Measurements from ENCODE around the gene TCF7. TPM values are rescaled to one million over a fixed set of nuclear protein-coding genes. Genes with fewer than 3 reads are reported as not detected.

Gene TCF7
- total RNA-seq, 1 experiment from 2014 or later, result 36.5 TPM

DNA sequence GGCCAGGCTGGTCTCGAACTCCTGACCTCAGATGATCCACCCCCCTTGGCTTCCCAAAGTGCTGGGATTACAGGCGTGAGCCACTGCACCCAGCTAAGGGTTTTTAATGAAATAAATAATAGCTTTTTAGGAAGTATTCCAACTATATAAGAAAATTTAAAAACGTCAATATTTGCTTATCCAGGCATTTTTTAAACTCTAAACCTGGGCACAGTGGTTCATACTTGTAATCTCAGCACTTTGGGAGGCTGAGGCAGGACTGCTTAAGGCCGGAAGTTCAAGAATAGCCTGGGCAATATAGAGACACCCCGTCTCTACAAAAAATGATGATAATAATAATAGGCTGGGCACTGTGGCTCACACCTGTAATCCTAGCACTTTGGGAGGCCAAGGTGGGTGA is 48.1 kb downstream of the TCF7 start:
- intact Hi-C loops (cut with micrococcal nuclease; ENCODE audit: unreplicated experiment), result no loop called here
- H3K9me3 ChIP-seq, result no peaks in the 10 kb centered on the region; the same call in 1 of the 2 replicates
- ChIA-PET POLR2A (no interaction called here), CTCF (no interaction called here)
- H3K36me3 Mint-ChIP-seq (ENCODE audit: insufficient read depth, unreplicated experiment), result peaks cover 90% of the 10 kb centered on the region
- no peak for DNase-seq
- no peak overlapping the region for H3K4me3 Mint-ChIP-seq (ENCODE audit: unreplicated experiment)
- no peak overlapping the region for H3K4me3 ChIP-seq (ENCODE audit: low read depth, low read length)
- TF ChIP-seq, protein P1, sequence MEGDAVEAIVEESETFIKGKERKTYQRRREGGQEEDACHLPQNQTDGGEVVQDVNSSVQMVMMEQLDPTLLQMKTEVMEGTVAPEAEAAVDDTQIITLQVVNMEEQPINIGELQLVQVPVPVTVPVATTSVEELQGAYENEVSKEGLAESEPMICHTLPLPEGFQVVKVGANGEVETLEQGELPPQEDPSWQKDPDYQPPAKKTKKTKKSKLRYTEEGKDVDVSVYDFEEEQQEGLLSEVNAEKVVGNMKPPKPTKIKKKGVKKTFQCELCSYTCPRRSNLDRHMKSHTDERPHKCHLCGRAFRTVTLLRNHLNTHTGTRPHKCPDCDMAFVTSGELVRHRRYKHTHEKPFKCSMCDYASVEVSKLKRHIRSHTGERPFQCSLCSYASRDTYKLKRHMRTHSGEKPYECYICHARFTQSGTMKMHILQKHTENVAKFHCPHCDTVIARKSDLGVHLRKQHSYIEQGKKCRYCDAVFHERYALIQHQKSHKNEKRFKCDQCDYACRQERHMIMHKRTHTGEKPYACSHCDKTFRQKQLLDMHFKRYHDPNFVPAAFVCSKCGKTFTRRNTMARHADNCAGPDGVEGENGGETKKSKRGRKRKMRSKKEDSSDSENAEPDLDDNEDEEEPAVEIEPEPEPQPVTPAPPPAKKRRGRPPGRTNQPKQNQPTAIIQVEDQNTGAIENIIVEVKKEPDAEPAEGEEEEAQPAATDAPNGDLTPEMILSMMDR (IDR thresholded peaks at IDR 0.05; ENCODE audit: insufficient read depth in 1 of 2, low read depth in 1 of 2, low read length in 1 of 2, severe bottlenecking in 1 of 2, unreplicated experiment in 1 of 2), result no peak
- H3K27me3 ChIP-seq (replicated peaks; ENCODE audit: control insufficient read depth, insufficient read depth, low read length), result no peaks in the 10 kb centered on the region
- H3K4me1 ChIP-seq, result no peaks in the 10 kb centered on the region
- H3K27me3 Mint-ChIP-seq (ENCODE audit: insufficient read depth, unreplicated experiment), result no peaks in the 10 kb centered on the region
- H3K27ac Mint-ChIP-seq (ENCODE audit: unreplicated experiment), result no peak overlapping the region
- BruUV-seq (replicated peaks), result no TSS peak
- peaks cover 16% of the 10 kb centered on the region for H3K9me3 Mint-ChIP-seq (ENCODE audit: unreplicated experiment)
- H3K36me3 ChIP-seq (ENCODE audit: control insufficient read depth, insufficient read depth, low read length), result peaks cover 4% of the 10 kb centered on the region; the same call in 1 of the 2 replicates
- H3K4me1 Mint-ChIP-seq (ENCODE audit: low read depth, unreplicated experiment), result peaks cover 12% of the 10 kb centered on the region

DNA sequence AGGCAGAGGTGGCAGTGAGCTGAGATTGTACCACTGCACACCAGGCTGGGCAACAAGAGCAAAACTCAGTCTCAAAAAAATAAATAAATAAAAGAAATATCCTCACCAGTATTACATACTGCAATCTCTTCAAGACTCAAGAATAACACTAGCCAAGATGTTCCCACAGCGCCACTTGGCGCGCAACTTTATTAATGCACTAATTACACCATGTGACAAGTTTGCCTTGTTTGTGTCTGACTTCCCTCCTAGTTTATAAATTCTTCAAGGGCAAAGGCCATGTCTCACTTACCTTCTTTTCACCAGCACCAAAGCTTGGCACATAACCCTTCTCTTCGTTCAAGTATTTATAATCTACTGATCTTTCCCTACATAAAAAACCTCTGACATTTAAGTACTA is 57.5 kb downstream of the TCF7 start:
- intact Hi-C loops (cut with micrococcal nuclease; ENCODE audit: unreplicated experiment), result loop anchor here (10.0 kb wide), 1 partner anchor 563 kb away; the partner anchor contains the start of gene CAMLG
- H3K4me3 Mint-ChIP-seq (ENCODE audit: unreplicated experiment), result no peak overlapping the region
- TF ChIP-seq, protein P1 (IDR thresholded peaks at IDR 0.05; ENCODE audit: insufficient read depth in 1 of 2, low read depth in 1 of 2, low read length in 1 of 2, severe bottlenecking in 1 of 2, unreplicated experiment in 1 of 2), result no peak
- H3K27me3 Mint-ChIP-seq (ENCODE audit: insufficient read depth, unreplicated experiment), result no peaks in the 10 kb centered on the region
- Histone ChIP-seq H3K4me3 (ENCODE audit: low read depth, low read length) (no peak overlapping the region), H3K9me3 (no peaks in the 10 kb centered on the region), H3K36me3 (ENCODE audit: control insufficient read depth, insufficient read depth, low read length) (peaks cover 2% of the 10 kb centered on the region; the same call in 1 of the 2 replicates), H3K27me3 (replicated peaks; ENCODE audit: control insufficient read depth, insufficient read depth, low read length) (no peaks in the 10 kb centered on the region), H3K4me1 (peaks cover 8% of the 10 kb centered on the region; the same call in 1 of the 2 replicates)
- H3K27ac Mint-ChIP-seq (ENCODE audit: unreplicated experiment), result no peak overlapping the region
- H3K36me3 Mint-ChIP-seq (ENCODE audit: insufficient read depth, unreplicated experiment), result peaks cover 86% of the 10 kb centered on the region
- peaks cover 8% of the 10 kb centered on the region for H3K4me1 Mint-ChIP-seq (ENCODE audit: low read depth, unreplicated experiment)
- DNase-seq, result no peak
- no TSS peak for BruUV-seq (replicated peaks)
- CTCF ChIA-PET, result no interaction called here
- POLR2A ChIA-PET, result no interaction called here
- H3K9me3 Mint-ChIP-seq (ENCODE audit: unreplicated experiment), result no peaks in the 10 kb centered on the region

DNA sequence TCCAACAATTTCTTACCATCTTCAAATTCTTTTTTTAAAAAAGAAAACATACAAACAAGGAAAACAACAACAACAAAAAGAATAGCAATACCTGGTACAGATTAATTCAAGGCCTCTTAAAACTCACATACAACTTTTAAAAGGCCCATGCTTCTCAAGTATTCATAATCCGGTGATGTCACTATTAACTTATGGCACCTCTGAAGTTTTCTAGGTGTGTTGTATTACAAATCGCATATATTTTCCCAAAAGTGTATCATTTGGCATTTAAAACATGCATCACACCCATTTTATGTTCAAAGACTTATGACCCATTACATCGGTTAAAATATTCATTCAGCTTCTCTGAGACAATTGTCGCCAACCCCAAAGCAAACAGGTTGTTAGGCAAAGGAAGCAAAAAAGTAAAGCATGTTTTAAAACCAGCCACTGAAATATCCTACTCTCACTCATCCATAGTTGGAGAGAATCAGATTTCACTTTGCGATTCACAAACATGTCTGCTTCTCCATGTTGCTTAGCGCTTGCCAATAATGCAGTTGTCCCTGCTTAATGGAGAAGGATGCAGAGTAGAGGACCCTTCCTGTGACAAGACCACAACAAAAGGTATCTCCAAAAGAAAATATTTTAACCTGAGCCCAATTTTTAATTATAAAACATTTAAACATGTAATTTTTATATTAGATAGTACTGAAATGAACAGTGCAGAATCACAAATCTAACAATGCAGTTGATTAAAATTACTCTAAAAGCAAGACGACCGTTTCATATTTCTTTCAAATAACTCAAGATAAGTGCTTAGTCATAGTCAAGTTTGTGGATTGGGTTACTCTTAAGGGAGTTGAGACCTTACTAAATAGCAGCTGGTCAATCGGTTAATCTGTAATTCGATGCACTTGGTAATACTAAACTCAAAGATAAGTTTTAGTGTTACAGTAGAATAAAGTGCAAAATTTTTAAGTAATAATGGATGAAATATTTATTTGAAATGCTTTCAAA is 60.7 kb downstream of the TCF7 start:
- Mint-ChIP-seq H3K27me3 (ENCODE audit: insufficient read depth, unreplicated experiment) (no peaks in the 10 kb centered on the region), H3K4me1 (ENCODE audit: low read depth, unreplicated experiment) (peaks cover 8% of the 10 kb centered on the region), H3K36me3 (ENCODE audit: insufficient read depth, unreplicated experiment) (peaks cover 66% of the 10 kb centered on the region), H3K27ac (ENCODE audit: unreplicated experiment) (peak overlapping the region; percentile 98), H3K4me3 (ENCODE audit: unreplicated experiment) (peak overlapping the region; percentile 93), H3K9me3 (ENCODE audit: unreplicated experiment) (no peaks in the 10 kb centered on the region)
- Histone ChIP-seq H3K9me3 (no peaks in the 10 kb centered on the region), H3K27me3 (replicated peaks; ENCODE audit: control insufficient read depth, insufficient read depth, low read length) (no peaks in the 10 kb centered on the region), H3K4me3 (ENCODE audit: low read depth, low read length) (peak overlapping the region; percentile 97), H3K4me1 (peaks cover 8% of the 10 kb centered on the region; the same call in 1 of the 2 replicates), H3K36me3 (ENCODE audit: control insufficient read depth, insufficient read depth, low read length) (peaks cover 2% of the 10 kb centered on the region; the same call in 1 of the 2 replicates)
- TF ChIP-seq, protein P1 (IDR thresholded peaks at IDR 0.05; ENCODE audit: insufficient read depth in 1 of 2, low read depth in 1 of 2, low read length in 1 of 2, severe bottlenecking in 1 of 2, unreplicated experiment in 1 of 2), result no peak
- intact Hi-C loops (cut with micrococcal nuclease; ENCODE audit: unreplicated experiment), result loop anchor here (10.0 kb wide), 1 partner anchor 560 kb away; the partner anchor contains the start of gene CAMLG
- BruUV-seq (replicated peaks), result no TSS peak
- ChIA-PET POLR2A (interaction anchor here (0.8 to 3.4 kb wide), 3 partner anchors 8 to 104 kb away, joined by 3 to 32 read pairs (median 5); partner anchors contain the start of gene PPP2CA), CTCF (interaction anchor here (1.2 kb wide), 1 partner anchor 136 kb away, joined by 3 read pairs; no protein-coding TSS in a partner anchor)
- no peak for DNase-seq

All from Caco-2 (cell line).